ENCODE results near the gene RSAD1.

- TF ChIP-seq POLR2A (IDR thresholded peaks at IDR 0.05) (no peak), CTCF (IDR thresholded peaks at IDR 0.05) (no peak)
These were observed 40.6 kb downstream of the RSAD1 start for GRCh38 chr17:50519141-50519834.

All from suprapubic skin (tissue), 3 donors.